Measurements from ENCODE around the gene CAPN2. TPM values are rescaled to one million over a fixed set of nuclear protein-coding genes. Genes with fewer than 3 reads are reported as not detected.

The CAPN2 gene
- total RNA-seq, 1 experiment from 2014 or later: 1,259 TPM

- peaks cover 100% of the 10 kb centered on the region for H3K79me2 ChIP-seq (ENCODE audit: low read length)
- H3K9me3 ChIP-seq (ENCODE audit: low read length): no peaks in the 10 kb centered on the region
- ChIA-PET CTCF (no interaction called here), POLR2A (ENCODE audit: unreplicated experiment) (no interaction called here)
- H3K9me2 ChIP-seq (replicated peaks; ENCODE audit: low read length): no peaks in the 10 kb centered on the region
- no TSS peak for BruUV-seq (replicated peaks)
- peaks cover 89% of the 10 kb centered on the region for H3K4me1 ChIP-seq (ENCODE audit: insufficient read depth, low read length)
- no peak overlapping the region for H3K4me3 ChIP-seq (ENCODE audit: low read length)
- peak overlapping the region; percentile 88 for H3K27ac ChIP-seq (ENCODE audit: low read length)
- H3K27me3 ChIP-seq (ENCODE audit: low read length): no peaks in the 10 kb centered on the region
- no peak overlapping the region for H2AFZ ChIP-seq (ENCODE audit: low read length)
- TF ChIP-seq EZH2 (IDR thresholded peaks at IDR 0.05; ENCODE audit: low read length, unreplicated experiment): no peak
- no peak for TF ChIP-seq CTCF (conservative IDR thresholded peaks at IDR 0.05; ENCODE audit: low read depth, low read length)
- TF ChIP-seq EZH2phosphoT487 (IDR thresholded peaks at IDR 0.05; ENCODE audit: borderline replicate concordance, low read length): no peak
- DNase-seq: no peak
- intact Hi-C loops (cut with micrococcal nuclease): no loop called here
- H3K4me2 ChIP-seq (ENCODE audit: low read length): peak overlapping the region; percentile 70; the same call in 1 of the 2 replicates
- H4K20me1 ChIP-seq (ENCODE audit: low read length): peaks cover 15% of the 10 kb centered on the region
- ATAC-seq: no peak
- H3K9ac ChIP-seq (ENCODE audit: low read length): peak overlapping the region; percentile 59; the same call in 1 of the 2 replicates
- peaks cover 11% of the 10 kb centered on the region for H3F3A ChIP-seq (ENCODE audit: low read length, unreplicated experiment)
- H3K36me3 ChIP-seq (ENCODE audit: low read depth, low read length): peaks cover 55% of the 10 kb centered on the region
Measured at GRCh38 chr1:223727541-223727940, 15.2 kb downstream of the CAPN2 start.

- no peak overlapping the region for H3K9ac ChIP-seq (ENCODE audit: low read length)
- ChIA-PET POLR2A (ENCODE audit: unreplicated experiment) (no interaction called here), CTCF (no interaction called here)
- TF ChIP-seq EZH2 (IDR thresholded peaks at IDR 0.05; ENCODE audit: low read length, unreplicated experiment): no peak
- no peak for TF ChIP-seq CTCF (conservative IDR thresholded peaks at IDR 0.05; ENCODE audit: low read depth, low read length)
- TF ChIP-seq EZH2phosphoT487 (IDR thresholded peaks at IDR 0.05; ENCODE audit: borderline replicate concordance, low read length): no peak
- H3K36me3 ChIP-seq (ENCODE audit: low read depth, low read length): peaks cover 51% of the 10 kb centered on the region
- peaks cover 23% of the 10 kb centered on the region for H4K20me1 ChIP-seq (ENCODE audit: low read length)
- H3K9me3 ChIP-seq (ENCODE audit: low read length): no peaks in the 10 kb centered on the region
- BruUV-seq (replicated peaks): no TSS peak
- peaks cover 11% of the 10 kb centered on the region for H3F3A ChIP-seq (ENCODE audit: low read length, unreplicated experiment)
- H3K4me1 ChIP-seq (ENCODE audit: insufficient read depth, low read length): peaks cover 96% of the 10 kb centered on the region
- H3K9me2 ChIP-seq (replicated peaks; ENCODE audit: low read length): no peaks in the 10 kb centered on the region
- peaks cover 100% of the 10 kb centered on the region for H3K79me2 ChIP-seq (ENCODE audit: low read length)
- H3K27me3 ChIP-seq (ENCODE audit: low read length): no peaks in the 10 kb centered on the region
- no peak overlapping the region for H3K4me3 ChIP-seq (ENCODE audit: low read length)
- H3K4me2 ChIP-seq (ENCODE audit: low read length): peak overlapping the region; percentile 70
- intact Hi-C loops (cut with micrococcal nuclease): no loop called here
- peak overlapping the region; percentile 88 for H3K27ac ChIP-seq (ENCODE audit: low read length)
- no peak overlapping the region for H2AFZ ChIP-seq (ENCODE audit: low read length)
- DNase-seq (no peak), ATAC-seq (no peak)
Measured at GRCh38 chr1:223729906-223730305, 17.6 kb downstream of the CAPN2 start.

GRCh38 chr1:223730479-223731132, 18.3 kb downstream of the CAPN2 start:
- H3K9me3 ChIP-seq (ENCODE audit: low read length): no peaks in the 10 kb centered on the region
- peak overlapping the region; percentile 70 for H3K4me2 ChIP-seq (ENCODE audit: low read length)
- peaks cover 53% of the 10 kb centered on the region for H3K36me3 ChIP-seq (ENCODE audit: low read depth, low read length)
- H3K27ac ChIP-seq (ENCODE audit: low read length): peak overlapping the region; percentile 88
- H3K79me2 ChIP-seq (ENCODE audit: low read length): peaks cover 100% of the 10 kb centered on the region
- H3K4me3 ChIP-seq (ENCODE audit: low read length): peak overlapping the region; percentile 26; the same call in 1 of the 2 replicates
- H3K27me3 ChIP-seq (ENCODE audit: low read length): no peaks in the 10 kb centered on the region
- POLR2A ChIA-PET (ENCODE audit: unreplicated experiment): interaction anchor here (0.6 to 0.7 kb wide), 2 partner anchors 11 to 33 kb away, joined by 4 read pairs; no protein-coding TSS in a partner anchor
- H3F3A ChIP-seq (ENCODE audit: low read length, unreplicated experiment): peaks cover 11% of the 10 kb centered on the region
- H2AFZ ChIP-seq (ENCODE audit: low read length): no peak overlapping the region
- H3K4me1 ChIP-seq (ENCODE audit: insufficient read depth, low read length): peaks cover 89% of the 10 kb centered on the region
- peaks cover 23% of the 10 kb centered on the region for H4K20me1 ChIP-seq (ENCODE audit: low read length)
- peak; percentile 61 for DNase-seq
- H3K9me2 ChIP-seq (replicated peaks; ENCODE audit: low read length): no peaks in the 10 kb centered on the region
- BruUV-seq (replicated peaks): no TSS peak
- TF ChIP-seq EZH2phosphoT487 (IDR thresholded peaks at IDR 0.05; ENCODE audit: borderline replicate concordance, low read length) (no peak), EZH2 (IDR thresholded peaks at IDR 0.05; ENCODE audit: low read length, unreplicated experiment) (no peak), CTCF (conservative IDR thresholded peaks at IDR 0.05; ENCODE audit: low read depth, low read length) (no peak)
- H3K9ac ChIP-seq (ENCODE audit: low read length): peak overlapping the region; percentile 26
- no peak for ATAC-seq
- CTCF ChIA-PET: interaction anchor here (1.2 kb wide), 1 partner anchor 19 kb away, joined by 3 read pairs; no protein-coding TSS in a partner anchor
- intact Hi-C loops (cut with micrococcal nuclease): no loop called here
